WI38 (cell line): ENCODE data around the gene RAPGEF5.

Source experiments
- H3K4me3 ChIP-seq: 2 replicates; pipeline ENCODE4 v1.5.1; 2011; ENCODE audit warnings: low read depth, mild to moderate bottlenecking, control low read depth, low read length
- TF ChIP-seq, protein P1 (sequence below): IDR thresholded peaks from 2 replicates; pipeline ENCODE4 v1.5.1; 2012; ENCODE audit warnings: low read depth, mild to moderate bottlenecking, control low read depth, low read length

RAPGEF5 gene

GRCh38 chr7:22269963-22270362, 87.0 kb downstream of the RAPGEF5 start:
- TF ChIP-seq, protein P1, sequence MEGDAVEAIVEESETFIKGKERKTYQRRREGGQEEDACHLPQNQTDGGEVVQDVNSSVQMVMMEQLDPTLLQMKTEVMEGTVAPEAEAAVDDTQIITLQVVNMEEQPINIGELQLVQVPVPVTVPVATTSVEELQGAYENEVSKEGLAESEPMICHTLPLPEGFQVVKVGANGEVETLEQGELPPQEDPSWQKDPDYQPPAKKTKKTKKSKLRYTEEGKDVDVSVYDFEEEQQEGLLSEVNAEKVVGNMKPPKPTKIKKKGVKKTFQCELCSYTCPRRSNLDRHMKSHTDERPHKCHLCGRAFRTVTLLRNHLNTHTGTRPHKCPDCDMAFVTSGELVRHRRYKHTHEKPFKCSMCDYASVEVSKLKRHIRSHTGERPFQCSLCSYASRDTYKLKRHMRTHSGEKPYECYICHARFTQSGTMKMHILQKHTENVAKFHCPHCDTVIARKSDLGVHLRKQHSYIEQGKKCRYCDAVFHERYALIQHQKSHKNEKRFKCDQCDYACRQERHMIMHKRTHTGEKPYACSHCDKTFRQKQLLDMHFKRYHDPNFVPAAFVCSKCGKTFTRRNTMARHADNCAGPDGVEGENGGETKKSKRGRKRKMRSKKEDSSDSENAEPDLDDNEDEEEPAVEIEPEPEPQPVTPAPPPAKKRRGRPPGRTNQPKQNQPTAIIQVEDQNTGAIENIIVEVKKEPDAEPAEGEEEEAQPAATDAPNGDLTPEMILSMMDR: no peak
- no peak overlapping the region for H3K4me3 ChIP-seq

DNA sequence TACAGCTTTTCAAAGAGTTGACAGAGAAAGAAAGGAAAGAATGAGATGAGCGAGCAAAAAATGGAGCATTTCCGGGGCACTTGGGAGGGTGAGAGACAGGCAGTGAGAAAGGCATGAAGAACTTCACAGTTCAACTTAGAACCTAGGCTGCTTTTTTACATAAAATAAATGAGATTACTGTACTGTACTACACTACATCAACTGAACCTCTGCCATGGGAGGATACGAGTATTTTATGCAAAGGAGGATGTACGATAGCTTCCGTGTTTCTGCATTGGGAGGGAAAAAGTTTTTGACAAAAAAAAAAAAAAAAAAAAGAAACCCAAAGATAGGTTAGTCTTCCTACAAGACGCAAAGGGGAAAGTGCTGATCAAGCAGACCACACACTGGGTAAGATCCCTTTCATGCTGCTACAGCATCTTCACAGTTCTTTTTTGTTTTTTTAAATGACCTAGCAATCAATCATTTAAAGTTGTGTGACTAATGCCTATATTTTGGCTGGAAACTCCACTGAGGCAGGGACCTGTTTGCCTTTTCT, 88.0 kb downstream of the RAPGEF5 start:
- no peak overlapping the region for H3K4me3 ChIP-seq
- TF ChIP-seq, protein P1: no peak

DNA sequence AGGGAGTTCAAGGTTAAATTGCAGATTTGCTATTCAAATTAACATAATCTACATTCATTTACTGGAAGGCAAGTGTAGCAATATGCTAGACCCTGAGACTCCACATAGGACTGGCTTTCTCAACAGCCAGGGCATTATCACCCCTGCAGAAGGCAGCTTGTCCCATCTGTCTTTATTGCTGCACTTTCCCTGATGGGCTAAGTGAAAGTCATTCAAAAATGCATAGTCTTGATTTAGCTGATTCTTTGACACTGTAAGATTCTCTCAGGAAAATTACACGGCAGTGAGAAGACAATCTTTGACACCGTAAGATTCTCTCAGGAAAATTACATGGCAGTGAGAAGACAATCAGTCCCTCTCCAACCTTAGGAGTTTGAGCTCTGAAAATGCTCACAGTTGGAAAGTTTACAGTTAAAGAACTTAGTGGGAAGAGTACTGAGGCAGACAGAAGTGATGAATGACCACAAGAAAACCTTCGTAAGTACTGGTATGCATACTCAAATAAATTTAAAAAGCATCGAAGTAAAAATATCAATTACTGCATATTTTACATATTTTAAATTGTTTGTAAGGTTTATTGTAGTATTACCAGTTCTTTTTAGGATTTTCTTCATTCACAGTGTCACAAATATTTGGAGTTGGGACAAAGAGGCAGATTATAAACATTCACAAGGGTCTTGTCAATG, 88.9 kb downstream of the RAPGEF5 start:
- no peak overlapping the region for H3K4me3 ChIP-seq
- TF ChIP-seq, protein P1: no peak

GRCh38 chr7:22262538-22262937, 94.4 kb downstream of the RAPGEF5 start:
- TF ChIP-seq, protein P1: no peak

GRCh38 chr7:22256541-22257096, 100.3 kb downstream of the RAPGEF5 start:
- TF ChIP-seq, protein P1: no peak

More at GRCh38 chr7:22262538-22262937, 94.4 kb downstream of the RAPGEF5 start:
- no peak overlapping the region for H3K4me3 ChIP-seq

GRCh38 chr7:22255834-22256233, 101.1 kb downstream of the RAPGEF5 start:
- TF ChIP-seq, protein P1: no peak
- no peak overlapping the region for H3K4me3 ChIP-seq

More at GRCh38 chr7:22256541-22257096, 100.3 kb downstream of the RAPGEF5 start:
- H3K4me3 ChIP-seq: no peak overlapping the region

DNA sequence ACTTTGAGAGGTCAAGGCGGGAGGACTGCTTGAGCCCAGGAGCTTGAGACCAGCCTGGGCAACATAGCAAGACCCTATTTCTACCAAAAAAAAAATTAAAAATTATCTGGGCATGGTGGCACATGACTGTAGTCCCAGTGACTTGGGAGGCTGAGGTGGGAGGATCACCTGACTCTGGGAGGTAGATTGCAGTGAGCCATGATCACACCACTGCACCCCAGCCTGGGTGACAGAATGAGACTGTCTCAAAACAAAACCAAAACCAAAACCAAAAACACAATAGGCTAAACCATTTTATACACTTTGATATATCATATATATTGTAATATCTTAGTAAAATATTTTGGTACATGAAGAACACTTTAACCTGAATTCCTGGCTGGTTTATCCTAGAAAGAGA, 101.6 kb downstream of the RAPGEF5 start:
- H3K4me3 ChIP-seq: no peak overlapping the region
- TF ChIP-seq, protein P1: no peak
